ENCODE measurements around the gene IGFL1.
"Not testable (repeated sequence)": the region's sequence is repeated elsewhere in the genome, so short reads cannot be mapped to it uniquely, and the experiment has no call there.

IGFL1 gene

GRCh38 chr19:46241626-46242025, 12.1 kb downstream of the IGFL1 start:
- no peak overlapping the region for H3K4me3 ChIP-seq (ENCODE audit: low read depth, low read length)
- TF ChIP-seq CTCF (IDR thresholded peaks at IDR 0.05; ENCODE audit: low read depth, low read length, missing control alignments) = no peak
- DNase-seq (ENCODE audit: low read depth) = no peak

GRCh38 chr19:46243081-46243654, 13.6 kb downstream of the IGFL1 start:
- H3K4me3 ChIP-seq (ENCODE audit: low read depth, low read length); DNase-seq (ENCODE audit: low read depth): not testable (repeated sequence)

GRCh38 chr19:46250076-46250735, 20.7 kb downstream of the IGFL1 start:
- DNase-seq (ENCODE audit: low read depth) = no peak
- no peak for TF ChIP-seq CTCF (IDR thresholded peaks at IDR 0.05; ENCODE audit: low read depth, low read length, missing control alignments)
- H3K4me3 ChIP-seq (ENCODE audit: low read depth, low read length) = no peak overlapping the region

GRCh38 chr19:46251416-46251815, 21.9 kb downstream of the IGFL1 start:
- no peak for TF ChIP-seq CTCF (IDR thresholded peaks at IDR 0.05; ENCODE audit: low read depth, low read length, missing control alignments)
- no peak overlapping the region for H3K4me3 ChIP-seq (ENCODE audit: low read depth, low read length)
- DNase-seq (ENCODE audit: low read depth) = no peak

- H3K4me3 ChIP-seq (ENCODE audit: low read depth, low read length) = no peak overlapping the region
- no peak for TF ChIP-seq CTCF (IDR thresholded peaks at IDR 0.05; ENCODE audit: low read depth, low read length, missing control alignments)
- DNase-seq (ENCODE audit: low read depth) = no peak
Observed at GRCh38 chr19:46254776-46255175, 25.2 kb downstream of the IGFL1 start.

GRCh38 chr19:46256855-46257254, 27.3 kb downstream of the IGFL1 start:
- no peak for TF ChIP-seq CTCF (IDR thresholded peaks at IDR 0.05; ENCODE audit: low read depth, low read length, missing control alignments)
- no peak for DNase-seq (ENCODE audit: low read depth)
- no peak overlapping the region for H3K4me3 ChIP-seq (ENCODE audit: low read depth, low read length)

GRCh38 chr19:46261501-46261900, 32.0 kb downstream of the IGFL1 start:
- DNase-seq (ENCODE audit: low read depth); H3K4me3 ChIP-seq (ENCODE audit: low read depth, low read length): not testable (repeated sequence)

- H3K4me3 ChIP-seq (ENCODE audit: low read depth, low read length) = not testable (repeated sequence)
- DNase-seq (ENCODE audit: low read depth) = peak; percentile 54
Observed at GRCh38 chr19:46262684-46263296, 33.2 kb downstream of the IGFL1 start.

- H3K4me3 ChIP-seq (ENCODE audit: low read depth, low read length); DNase-seq (ENCODE audit: low read depth): not testable (repeated sequence)
Observed at GRCh38 chr19:46264801-46265200, 35.3 kb downstream of the IGFL1 start.

Measured in GM12864 (cell line).